Bronchial epithelial cell (primary cell): ENCODE results near the gene NOP10. TPM values are rescaled to one million over a fixed set of nuclear protein-coding genes. Genes with fewer than 3 reads are reported as not detected.
"Not testable (repeated sequence)": the region's sequence is repeated elsewhere in the genome, so short reads cannot be mapped to it uniquely, and the experiment has no call there.

Experiments used
- DNase-seq: peaks from one replicate; pipeline ENCODE4 v3.0.0-alpha.2; 2010; ENCODE audit warnings: low read depth
- FAIRE-seq: peaks from 2 replicates; lab custom pipeline; 2011; peaks lifted over from hg19 to GRCh38; lab: Jason Lieb, UNC
- H3K27me3 ChIP-seq: 2 replicates; pipeline ENCODE4 v1.5.1; 2011; ENCODE audit warnings: low read length; ENCODE audit not compliant: control insufficient read depth, insufficient read depth
- H3K36me3 ChIP-seq: 2 replicates; pipeline ENCODE4 v1.5.1; 2011; ENCODE audit warnings: low read length; ENCODE audit not compliant: control insufficient read depth, insufficient read depth
- H3K4me3 ChIP-seq: 2 replicates; pipeline ENCODE4 v1.5.1; 2011; ENCODE audit warnings: mild to moderate bottlenecking, low read depth, low read length, control low read depth
- total RNA-seq: library from RNA; depleted of rRNA; stranded (reverse); fragments of >200 nt; gene quantifications from 2 replicates; pipeline ENCODE4 v1.2.1, GENCODE V29; 2014
- TF ChIP-seq, protein P1 (sequence below): IDR thresholded peaks from 2 replicates; pipeline ENCODE4 v1.5.1; 2011; ENCODE audit warnings: mild to moderate bottlenecking, moderate library complexity, low read length, control low read depth, inconsistent platforms; ENCODE audit not compliant: insufficient read depth, severe bottlenecking

The NOP10 gene
- 168 and 187 TPM in 2 replicates for total RNA-seq

DNA sequence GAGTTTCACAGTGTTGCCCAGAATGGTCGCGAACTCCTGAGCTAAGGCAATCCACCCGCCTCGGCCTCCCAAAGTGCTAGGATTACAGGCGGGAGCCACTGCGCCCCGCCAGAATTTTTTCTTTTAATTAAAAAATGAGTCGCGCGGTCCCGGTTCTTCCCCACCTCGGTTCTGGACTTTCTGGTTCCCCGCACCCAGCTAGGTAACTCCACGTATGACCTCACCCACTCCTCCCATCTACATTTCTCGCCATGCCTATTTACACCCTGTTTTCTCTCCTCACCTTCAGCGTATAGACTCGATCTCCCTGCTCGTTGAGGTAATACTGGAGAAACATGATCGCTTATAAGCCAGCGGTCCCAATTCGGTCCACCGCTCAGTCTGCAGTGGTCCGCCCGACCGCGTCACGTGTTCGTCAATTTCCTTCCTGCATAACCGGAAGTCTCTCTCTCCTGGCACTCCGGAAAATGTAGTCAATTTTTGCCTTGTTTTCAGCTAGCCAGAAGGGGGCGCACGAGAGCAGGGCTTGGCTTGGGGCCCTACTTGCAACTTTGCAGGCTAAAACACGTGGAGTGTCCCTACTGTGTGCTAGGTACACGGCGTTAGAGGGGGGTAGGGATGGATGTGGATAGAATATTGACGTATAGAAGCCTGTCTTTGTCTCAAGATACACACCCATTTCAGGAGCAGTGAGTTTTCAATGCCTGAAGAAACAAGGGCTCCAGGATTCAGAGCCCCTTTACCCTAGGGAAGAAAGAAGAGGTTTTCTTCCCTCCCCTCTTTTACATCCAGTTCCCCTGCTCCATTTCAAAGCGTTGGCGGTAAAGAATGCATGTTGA, at the start of gene NOP10, which contains the start of gene NUTM1:
TSS of gene NOP10 (minus strand) at position 400 of the 839 bp plus-strand sequence. CDS start at position 337, 63 bp downstream.
TSS of gene NUTM1 (plus strand) at position 579 of the 839 bp plus-strand sequence. CDS start 382 bp downstream, outside the sequence.
- peak; percentile 86 for DNase-seq
- H3K36me3 ChIP-seq, result peaks cover 4% of the 10 kb centered on the region
- TF ChIP-seq, protein P1, sequence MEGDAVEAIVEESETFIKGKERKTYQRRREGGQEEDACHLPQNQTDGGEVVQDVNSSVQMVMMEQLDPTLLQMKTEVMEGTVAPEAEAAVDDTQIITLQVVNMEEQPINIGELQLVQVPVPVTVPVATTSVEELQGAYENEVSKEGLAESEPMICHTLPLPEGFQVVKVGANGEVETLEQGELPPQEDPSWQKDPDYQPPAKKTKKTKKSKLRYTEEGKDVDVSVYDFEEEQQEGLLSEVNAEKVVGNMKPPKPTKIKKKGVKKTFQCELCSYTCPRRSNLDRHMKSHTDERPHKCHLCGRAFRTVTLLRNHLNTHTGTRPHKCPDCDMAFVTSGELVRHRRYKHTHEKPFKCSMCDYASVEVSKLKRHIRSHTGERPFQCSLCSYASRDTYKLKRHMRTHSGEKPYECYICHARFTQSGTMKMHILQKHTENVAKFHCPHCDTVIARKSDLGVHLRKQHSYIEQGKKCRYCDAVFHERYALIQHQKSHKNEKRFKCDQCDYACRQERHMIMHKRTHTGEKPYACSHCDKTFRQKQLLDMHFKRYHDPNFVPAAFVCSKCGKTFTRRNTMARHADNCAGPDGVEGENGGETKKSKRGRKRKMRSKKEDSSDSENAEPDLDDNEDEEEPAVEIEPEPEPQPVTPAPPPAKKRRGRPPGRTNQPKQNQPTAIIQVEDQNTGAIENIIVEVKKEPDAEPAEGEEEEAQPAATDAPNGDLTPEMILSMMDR, result peak; percentile 86
- peak within 1 kb of the TSS; percentile 81 for H3K4me3 ChIP-seq
- no peak for FAIRE-seq
- no peaks in the 10 kb centered on the region for H3K27me3 ChIP-seq

DNA sequence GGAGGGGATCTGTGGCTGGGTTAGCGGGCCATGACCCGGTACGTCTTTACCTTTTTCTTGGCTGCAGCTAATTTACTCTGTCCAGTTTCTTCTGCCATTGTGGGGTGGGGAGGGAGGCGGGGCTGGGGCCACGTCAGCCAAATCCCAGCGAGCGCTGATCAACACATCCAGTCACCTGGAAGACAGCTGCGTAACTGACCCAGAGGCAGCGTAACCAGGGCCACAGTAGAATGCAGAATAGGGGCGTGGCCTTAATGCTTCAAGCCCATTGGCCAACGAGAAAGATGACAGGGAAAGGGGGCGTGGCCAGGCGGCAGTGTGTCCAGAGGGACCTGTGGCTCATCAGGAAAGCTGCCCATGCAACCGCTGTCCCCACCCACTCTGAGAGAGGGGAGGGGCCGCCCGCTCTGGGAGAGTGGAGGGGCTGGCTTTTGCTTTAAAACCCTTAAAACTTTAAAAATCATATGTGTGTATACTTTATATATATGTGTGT, 46.7 kb upstream of the NOP10 start:
- not testable (repeated sequence) for H3K27me3 ChIP-seq, H3K4me3 ChIP-seq, DNase-seq, FAIRE-seq, H3K36me3 ChIP-seq

DNA sequence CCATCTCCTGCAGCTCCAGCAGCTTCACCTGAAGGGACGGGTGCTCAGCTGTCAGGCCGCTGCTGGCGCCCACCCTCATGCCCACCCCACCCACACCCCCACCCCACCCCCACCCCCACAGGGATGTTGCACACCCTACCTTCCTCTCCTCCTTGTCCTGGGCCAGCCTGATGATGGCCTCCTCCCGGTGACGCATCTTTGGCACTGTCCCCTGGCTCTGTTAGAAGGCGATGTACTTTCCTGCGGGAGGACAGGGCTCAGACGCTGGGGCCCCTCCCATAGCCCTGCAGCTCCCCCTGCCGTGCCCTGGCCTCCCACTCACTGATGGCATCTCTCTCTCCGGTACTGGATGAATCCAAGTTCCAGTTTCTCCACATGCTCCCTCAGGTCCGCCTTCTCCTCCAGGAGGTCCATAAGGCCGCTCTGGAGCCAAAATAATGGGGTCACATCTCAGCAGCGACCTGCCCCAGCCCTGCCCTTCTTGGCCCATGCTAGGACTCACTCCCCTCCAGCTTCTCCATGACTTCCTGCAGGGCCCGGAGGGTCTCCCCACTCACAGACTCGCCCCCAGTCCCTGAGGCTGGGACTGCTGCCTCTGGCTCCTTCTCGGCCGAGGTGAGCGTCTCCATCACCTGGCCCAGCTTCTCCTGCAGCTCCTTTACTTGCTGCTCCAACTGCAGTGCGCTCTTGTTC, 39.0 kb upstream of the NOP10 start:
- not testable (repeated sequence) for H3K27me3 ChIP-seq, H3K4me3 ChIP-seq, DNase-seq, H3K36me3 ChIP-seq, FAIRE-seq

DNA sequence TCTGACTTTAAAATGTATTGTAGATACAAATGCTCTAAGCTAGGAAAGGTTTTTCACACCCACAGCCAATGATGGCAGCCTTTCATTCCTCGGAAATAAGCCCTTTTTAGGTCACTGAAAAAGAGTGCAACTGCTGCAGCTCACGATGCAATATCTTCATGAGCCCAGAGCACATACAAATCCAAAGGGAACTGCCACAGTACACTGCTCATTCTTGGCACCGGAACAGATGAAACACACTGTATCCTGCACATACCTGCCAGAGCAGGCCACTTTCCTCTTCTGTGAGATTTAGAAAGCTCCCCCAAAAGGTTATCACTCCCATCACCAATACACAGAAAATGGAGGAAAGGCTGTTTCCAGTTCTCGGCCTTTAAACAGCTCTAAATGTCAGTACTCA, 37.6 kb upstream of the NOP10 start:
- H3K4me3 ChIP-seq, FAIRE-seq, DNase-seq, H3K36me3 ChIP-seq, H3K27me3 ChIP-seq: not testable (repeated sequence)

DNA sequence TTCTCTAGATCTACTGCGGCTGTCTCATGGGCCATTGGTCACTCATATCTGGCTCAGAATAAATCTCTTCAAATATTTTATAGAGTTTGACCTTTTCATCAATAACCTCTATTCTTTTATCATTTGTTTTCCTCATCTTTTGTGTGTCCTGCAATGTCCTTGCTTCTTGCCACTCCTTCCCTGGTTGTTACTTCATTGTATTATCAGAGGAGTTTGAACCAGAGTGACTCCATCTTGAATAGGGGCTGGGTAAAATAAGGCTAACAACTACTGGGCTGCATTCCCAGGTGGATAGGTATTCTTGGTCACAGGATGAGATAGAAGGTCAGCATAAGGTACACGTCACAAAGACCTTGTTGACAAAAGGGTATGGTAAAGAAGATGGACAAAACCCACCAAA, 33.9 kb upstream of the NOP10 start:
- Histone ChIP-seq H3K36me3 (no peaks in the 10 kb centered on the region), H3K27me3 (no peaks in the 10 kb centered on the region), H3K4me3 (no peak overlapping the region)
- FAIRE-seq (no peak), DNase-seq (no peak)
- TF ChIP-seq, protein P1, result no peak

DNA sequence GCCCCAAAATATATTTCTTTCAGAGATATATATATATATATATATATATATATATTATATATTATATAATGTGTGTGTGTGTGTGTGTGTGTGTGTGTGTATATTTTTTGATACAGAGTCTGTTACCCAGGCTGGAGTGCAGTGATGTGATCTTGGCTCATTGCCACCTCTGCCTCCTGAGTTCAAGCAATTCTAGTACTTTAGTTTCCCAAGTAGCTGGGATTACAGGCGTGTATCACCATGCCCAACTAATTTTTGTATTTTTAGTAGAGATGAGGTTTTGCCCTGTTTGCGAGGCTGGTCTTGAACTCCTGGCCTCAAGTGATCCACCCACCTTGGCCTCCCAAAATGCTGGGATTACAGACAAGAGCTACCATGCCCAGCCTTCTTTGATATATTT, 32.6 kb upstream of the NOP10 start:
- FAIRE-seq, H3K36me3 ChIP-seq: not testable (repeated sequence)

DNA sequence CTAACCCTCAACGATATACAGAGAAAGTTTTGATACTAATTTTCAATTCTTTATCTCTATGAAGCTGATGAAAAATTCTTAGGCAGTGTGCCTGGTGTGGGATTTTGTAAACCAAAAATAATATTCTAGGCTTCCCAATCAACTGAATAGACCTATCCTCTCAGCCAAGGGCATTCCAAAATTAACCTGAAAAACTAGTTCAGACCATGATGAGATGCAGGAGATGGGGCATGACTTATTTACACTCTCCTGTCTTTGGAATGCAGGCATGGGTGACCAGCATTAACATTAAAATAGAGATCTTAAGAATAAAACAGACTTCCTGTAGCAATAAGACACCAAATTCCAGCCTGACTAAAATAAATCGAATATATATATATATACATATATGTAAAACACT, 31.9 kb upstream of the NOP10 start:
- TF ChIP-seq, protein P1, result no peak
- no peaks in the 10 kb centered on the region for H3K27me3 ChIP-seq
- H3K36me3 ChIP-seq, result no peaks in the 10 kb centered on the region
- FAIRE-seq, result no peak
- H3K4me3 ChIP-seq, result no peak overlapping the region
- no peak for DNase-seq

More for the DNA sequence above, 32.6 kb upstream of the NOP10 start:
- not testable (repeated sequence) for DNase-seq, H3K4me3 ChIP-seq, H3K27me3 ChIP-seq
